Measurements from ENCODE around the gene NFIB. TPM values are rescaled to one million over a fixed set of nuclear protein-coding genes. Genes with fewer than 3 reads are reported as not detected.

Gene NFIB
- total RNA-seq, 2 donors from 2014 or later = 54.8 to 114 TPM

DNA sequence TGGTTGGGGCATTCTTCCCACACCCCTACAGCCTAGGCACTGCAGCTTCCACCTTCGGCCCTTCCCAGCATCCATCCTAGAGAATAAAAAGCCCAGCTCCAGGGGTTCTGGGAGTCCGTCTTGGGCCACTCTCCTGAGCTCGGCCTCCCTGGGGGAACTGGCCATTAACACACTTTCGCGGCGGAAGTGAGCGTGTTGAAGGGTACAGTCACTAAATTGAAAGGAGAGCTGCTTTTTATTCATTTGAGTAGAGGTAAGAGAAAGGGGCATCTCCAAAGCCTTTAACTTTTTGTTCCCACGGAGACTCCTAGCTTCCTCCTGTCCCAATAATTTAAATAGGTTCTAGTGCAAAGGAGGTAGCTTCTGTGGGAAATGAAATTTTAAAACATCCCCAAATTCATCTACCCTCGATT lies 31.0 kb upstream of the NFIB start:
- H3K27ac ChIP-seq = peak overlapping the region in 1 of 2 donors; percentile 70
- H3K9me3 ChIP-seq = no peaks in the 10 kb centered on the region
- H3K36me3 ChIP-seq = no peaks in the 10 kb centered on the region
- no peak for ATAC-seq (ENCODE audit: insufficient number of reproducible peaks, low FRiP score, low read depth)
- H3K27me3 ChIP-seq (replicated peaks; ENCODE audit: insufficient read depth) = no peaks in the 10 kb centered on the region
- TF ChIP-seq, protein P1, sequence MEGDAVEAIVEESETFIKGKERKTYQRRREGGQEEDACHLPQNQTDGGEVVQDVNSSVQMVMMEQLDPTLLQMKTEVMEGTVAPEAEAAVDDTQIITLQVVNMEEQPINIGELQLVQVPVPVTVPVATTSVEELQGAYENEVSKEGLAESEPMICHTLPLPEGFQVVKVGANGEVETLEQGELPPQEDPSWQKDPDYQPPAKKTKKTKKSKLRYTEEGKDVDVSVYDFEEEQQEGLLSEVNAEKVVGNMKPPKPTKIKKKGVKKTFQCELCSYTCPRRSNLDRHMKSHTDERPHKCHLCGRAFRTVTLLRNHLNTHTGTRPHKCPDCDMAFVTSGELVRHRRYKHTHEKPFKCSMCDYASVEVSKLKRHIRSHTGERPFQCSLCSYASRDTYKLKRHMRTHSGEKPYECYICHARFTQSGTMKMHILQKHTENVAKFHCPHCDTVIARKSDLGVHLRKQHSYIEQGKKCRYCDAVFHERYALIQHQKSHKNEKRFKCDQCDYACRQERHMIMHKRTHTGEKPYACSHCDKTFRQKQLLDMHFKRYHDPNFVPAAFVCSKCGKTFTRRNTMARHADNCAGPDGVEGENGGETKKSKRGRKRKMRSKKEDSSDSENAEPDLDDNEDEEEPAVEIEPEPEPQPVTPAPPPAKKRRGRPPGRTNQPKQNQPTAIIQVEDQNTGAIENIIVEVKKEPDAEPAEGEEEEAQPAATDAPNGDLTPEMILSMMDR (IDR thresholded peaks at IDR 0.05) = no peak
- no peak overlapping the region for H3K4me3 ChIP-seq
- peaks cover 19 to 53% of the 10 kb centered on the region in 2 donors for H3K4me1 ChIP-seq (ENCODE audit: control insufficient read depth in 1 of 2, low read depth in 2 of 2)
- DNase-seq (ENCODE audit: low spot score) = no peak

DNA sequence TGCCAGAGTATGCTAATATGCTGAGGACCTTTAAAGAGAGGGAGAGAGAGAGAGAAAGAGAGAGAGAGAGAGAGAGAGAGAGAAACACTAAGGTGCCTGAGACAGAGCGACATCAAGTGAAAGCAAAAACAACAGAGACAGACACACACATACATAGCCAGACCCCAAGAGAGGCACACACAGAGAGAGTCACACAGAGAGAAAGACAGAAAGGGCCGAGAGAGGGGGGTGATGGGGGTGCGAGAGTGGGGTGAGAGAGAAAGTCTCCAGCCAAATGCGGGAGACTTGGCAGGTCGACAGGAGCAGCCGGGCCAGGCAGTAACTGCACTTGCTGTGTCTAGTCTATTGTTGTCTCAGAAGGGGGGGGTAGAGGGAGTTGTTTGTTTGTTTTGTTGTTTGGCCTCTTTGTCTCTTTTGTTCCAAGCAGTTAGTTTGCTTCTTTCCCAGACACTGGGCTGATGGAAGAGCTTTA lies 30.1 kb upstream of the NFIB start:
- H3K9me3 ChIP-seq = no peaks in the 10 kb centered on the region
- peaks cover 21 to 51% of the 10 kb centered on the region in 2 donors for H3K4me1 ChIP-seq (ENCODE audit: control insufficient read depth in 1 of 2, low read depth in 2 of 2)
- H3K4me3 ChIP-seq = peak overlapping the region; percentile 68
- peak overlapping the region; percentile 70 to 73 for H3K27ac ChIP-seq
- ATAC-seq (ENCODE audit: insufficient number of reproducible peaks, low FRiP score, low read depth) = no peak
- H3K36me3 ChIP-seq = no peaks in the 10 kb centered on the region
- no peaks in the 10 kb centered on the region for H3K27me3 ChIP-seq (replicated peaks; ENCODE audit: insufficient read depth)
- DNase-seq (ENCODE audit: low spot score) = no peak
- TF ChIP-seq, protein P1 (IDR thresholded peaks at IDR 0.05) = no peak

DNA sequence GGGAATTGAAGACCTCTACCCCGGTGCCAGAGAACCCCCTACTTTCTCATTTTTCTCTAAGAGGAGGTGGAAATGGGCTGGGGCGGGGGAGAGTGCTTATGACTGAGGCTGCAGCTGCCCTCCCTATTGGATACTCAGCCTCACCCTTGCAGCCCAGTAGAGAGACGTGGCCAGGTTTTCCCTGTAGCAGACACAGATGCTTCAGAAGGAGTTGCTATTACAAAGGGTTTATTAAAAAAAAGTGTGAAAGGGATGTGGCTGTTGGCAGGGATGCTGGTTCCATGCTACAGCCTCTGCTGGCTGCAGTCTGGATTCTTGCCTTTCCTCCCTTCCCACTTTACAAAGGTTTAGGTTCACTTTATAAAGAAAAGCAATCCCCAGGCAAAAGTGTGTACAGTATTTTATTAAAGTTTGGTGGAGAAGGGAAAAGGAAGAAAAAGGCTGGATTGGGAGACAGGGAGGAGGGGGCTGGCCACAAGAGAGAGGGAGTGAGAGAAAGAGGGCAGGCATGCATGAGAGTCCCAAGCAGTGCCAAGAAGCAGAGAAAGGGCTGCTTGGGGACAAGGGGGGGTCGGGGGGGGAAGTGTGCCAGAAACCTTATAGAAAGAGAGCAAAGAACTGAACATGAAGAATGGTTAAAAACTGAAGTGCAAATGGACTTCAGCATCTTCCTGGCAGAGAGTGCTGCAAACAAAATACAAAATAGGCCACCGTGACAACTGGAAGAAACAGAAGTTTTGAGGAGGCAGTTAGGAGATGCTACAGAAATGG lies 29.5 kb upstream of the NFIB start:
- Histone ChIP-seq H3K27ac (peak overlapping the region; percentile 70 to 73), H3K27me3 (replicated peaks; ENCODE audit: insufficient read depth) (no peaks in the 10 kb centered on the region), H3K9me3 (no peaks in the 10 kb centered on the region), H3K4me3 (peak overlapping the region; percentile 68), H3K4me1 (ENCODE audit: control insufficient read depth in 1 of 2, low read depth in 2 of 2) (peaks cover 21 to 51% of the 10 kb centered on the region in 2 donors), H3K36me3 (no peaks in the 10 kb centered on the region)
- ATAC-seq (ENCODE audit: insufficient number of reproducible peaks, low FRiP score, low read depth) (no peak), DNase-seq (ENCODE audit: low spot score) (no peak)
- TF ChIP-seq, protein P1 (IDR thresholded peaks at IDR 0.05) = no peak

DNA sequence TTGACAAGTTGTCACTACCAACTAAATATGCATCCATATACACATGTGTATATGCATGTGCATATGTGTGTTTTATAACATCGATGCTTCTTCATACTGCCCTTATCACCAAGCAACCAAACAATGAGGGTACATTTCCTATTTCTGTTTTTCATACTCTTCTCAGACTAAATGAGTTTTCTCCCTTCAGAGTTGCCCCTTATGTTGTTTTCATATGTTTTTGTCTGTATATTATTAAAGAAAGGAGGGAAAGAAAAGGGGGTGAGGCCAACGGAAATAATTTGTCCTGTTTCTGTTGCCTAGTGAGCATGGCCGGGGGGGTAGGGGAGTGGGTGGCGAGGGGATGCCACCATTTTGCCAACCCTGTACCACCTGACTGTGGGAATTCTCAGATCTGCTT lies 28.8 kb upstream of the NFIB start:
- no peak overlapping the region for H3K4me3 ChIP-seq
- no peaks in the 10 kb centered on the region for H3K27me3 ChIP-seq (replicated peaks; ENCODE audit: insufficient read depth)
- peak overlapping the region; percentile 45 to 70 for H3K27ac ChIP-seq
- ATAC-seq (ENCODE audit: insufficient number of reproducible peaks, low FRiP score, low read depth) (no peak), DNase-seq (ENCODE audit: low spot score) (no peak)
- no peaks in the 10 kb centered on the region for H3K9me3 ChIP-seq
- peaks cover 21 to 51% of the 10 kb centered on the region in 2 donors for H3K4me1 ChIP-seq (ENCODE audit: control insufficient read depth in 1 of 2, low read depth in 2 of 2)
- H3K36me3 ChIP-seq = no peaks in the 10 kb centered on the region
- TF ChIP-seq, protein P1 (IDR thresholded peaks at IDR 0.05) = no peak

- Histone ChIP-seq H3K4me3 (no peak overlapping the region), H3K27ac (peak overlapping the region in 1 of 2 donors; percentile 27), H3K9me3 (no peaks in the 10 kb centered on the region), H3K27me3 (replicated peaks; ENCODE audit: insufficient read depth) (no peaks in the 10 kb centered on the region), H3K36me3 (no peaks in the 10 kb centered on the region), H3K4me1 (ENCODE audit: control insufficient read depth in 1 of 2, low read depth in 2 of 2) (peaks cover 21 to 48% of the 10 kb centered on the region in 2 donors)
- ATAC-seq (ENCODE audit: insufficient number of reproducible peaks, low FRiP score, low read depth) = no peak
- TF ChIP-seq, protein P1 (IDR thresholded peaks at IDR 0.05) = no peak
- DNase-seq (ENCODE audit: low spot score) = no peak
These were observed 27.6 kb upstream of the NFIB start for GRCh38 chr9:14341437-14342122.
